ENCODE data around the gene LAMA2. TPM values are rescaled to one million over a fixed set of nuclear protein-coding genes. Genes with fewer than 3 reads are reported as not detected.

Gene LAMA2
- total RNA-seq, 1 experiment from 2014 or later = 4.2 TPM

DNA sequence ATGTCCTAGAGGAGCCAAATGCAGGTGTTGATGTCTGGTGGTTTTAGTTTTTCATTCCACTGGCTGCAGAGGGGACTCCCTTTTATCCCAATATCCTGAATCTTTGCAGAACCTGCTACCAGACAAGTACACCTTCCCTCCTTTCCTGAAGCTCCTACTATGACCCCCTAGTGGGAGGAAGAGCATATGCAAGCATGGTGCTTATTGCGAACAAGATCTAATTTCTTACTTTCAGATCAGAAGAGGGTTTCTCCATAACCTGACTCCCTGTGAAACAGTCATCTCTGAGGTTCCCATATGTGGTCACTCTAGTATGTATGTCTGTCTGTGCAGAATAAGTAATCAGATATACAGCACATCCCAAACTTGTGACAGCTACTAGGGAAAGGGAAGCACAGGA is 549.8 kb downstream of the LAMA2 start:
- Mint-ChIP-seq H3K4me1 (peaks cover 3 to 6% of the 10 kb centered on the region in 2 experiments), H3K4me3 (no peak overlapping the region), H3K27ac (no peak overlapping the region), H3K9me3 (no peaks in the 10 kb centered on the region), H3K27me3 (ENCODE audit: low read depth) (no peaks in the 10 kb centered on the region), H3K36me3 (ENCODE audit: insufficient read depth in 1 of 3, low read depth in 3 of 3) (no peaks in the 10 kb centered on the region)
- Histone ChIP-seq H3K23ac (ENCODE audit: insufficient read length, low read depth, low read length) (no peak overlapping the region), H3K23me2 (ENCODE audit: insufficient read length, low read depth, low read length, poor library complexity, severe bottlenecking) (no peaks in the 10 kb centered on the region), H3K56ac (ENCODE audit: insufficient read length, low read depth, low read length) (no peak overlapping the region), H3K4me2 (ENCODE audit: insufficient read depth, insufficient read length, low read length) (no peak overlapping the region), H3K79me2 (ENCODE audit: insufficient read depth, low read length) (no peaks in the 10 kb centered on the region), H3K4ac (ENCODE audit: low read depth, low read length) (no peak overlapping the region), H4K5ac (ENCODE audit: insufficient read length, low read depth, low read length) (no peak overlapping the region), H2BK20ac (ENCODE audit: low read depth, low read length, poor library complexity, severe bottlenecking) (no peak overlapping the region), H2BK15ac (ENCODE audit: low read depth, low read length) (no peak overlapping the region), H3K9me3 (ENCODE audit: control insufficient read depth, low read depth, low read length) (no peaks in the 10 kb centered on the region), H3K14ac (ENCODE audit: insufficient read depth, low read length) (no peak overlapping the region), H4K91ac (ENCODE audit: insufficient read length, low read depth, low read length) (no peak overlapping the region), H2BK5ac (ENCODE audit: insufficient read length, low read length) (no peak overlapping the region), H2AK5ac (ENCODE audit: insufficient read length, low read length) (no peak overlapping the region), H3K27ac (ENCODE audit: insufficient read length, low read depth, low read length) (no peak overlapping the region), H2AFZ (ENCODE audit: low read length) (no peak overlapping the region), H3K27me3 (ENCODE audit: insufficient read depth, low read length) (no peaks in the 10 kb centered on the region), H3K9ac (ENCODE audit: extremely low read depth, insufficient read length, low read length) (no peak overlapping the region), H3K18ac (ENCODE audit: insufficient read length, low read depth, low read length) (no peak overlapping the region), H2BK120ac (ENCODE audit: low read depth, low read length, poor library complexity, severe bottlenecking) (no peak overlapping the region), H3T11ph (ENCODE audit: low read length) (no peak overlapping the region), H4K8ac (replicated peaks; ENCODE audit: insufficient read length, low read depth, low read length) (no peak overlapping the region), H2BK12ac (ENCODE audit: insufficient read length, low read depth, low read length) (no peak overlapping the region), H3K4me1 (ENCODE audit: insufficient read depth, low read length) (no peaks in the 10 kb centered on the region), H4K20me1 (ENCODE audit: control insufficient read depth, insufficient read depth, insufficient read length) (no peaks in the 10 kb centered on the region), H3K79me1 (ENCODE audit: insufficient read depth, low read depth, low read length, poor library complexity, severe bottlenecking) (no peaks in the 10 kb centered on the region)
- WGBS (ENCODE audit: extremely low coverage, insufficient read length, low lambda C conversion rate) = no CpG with 5 or more reads among the region's 1 CpG
- TF ChIP-seq, protein P1, sequence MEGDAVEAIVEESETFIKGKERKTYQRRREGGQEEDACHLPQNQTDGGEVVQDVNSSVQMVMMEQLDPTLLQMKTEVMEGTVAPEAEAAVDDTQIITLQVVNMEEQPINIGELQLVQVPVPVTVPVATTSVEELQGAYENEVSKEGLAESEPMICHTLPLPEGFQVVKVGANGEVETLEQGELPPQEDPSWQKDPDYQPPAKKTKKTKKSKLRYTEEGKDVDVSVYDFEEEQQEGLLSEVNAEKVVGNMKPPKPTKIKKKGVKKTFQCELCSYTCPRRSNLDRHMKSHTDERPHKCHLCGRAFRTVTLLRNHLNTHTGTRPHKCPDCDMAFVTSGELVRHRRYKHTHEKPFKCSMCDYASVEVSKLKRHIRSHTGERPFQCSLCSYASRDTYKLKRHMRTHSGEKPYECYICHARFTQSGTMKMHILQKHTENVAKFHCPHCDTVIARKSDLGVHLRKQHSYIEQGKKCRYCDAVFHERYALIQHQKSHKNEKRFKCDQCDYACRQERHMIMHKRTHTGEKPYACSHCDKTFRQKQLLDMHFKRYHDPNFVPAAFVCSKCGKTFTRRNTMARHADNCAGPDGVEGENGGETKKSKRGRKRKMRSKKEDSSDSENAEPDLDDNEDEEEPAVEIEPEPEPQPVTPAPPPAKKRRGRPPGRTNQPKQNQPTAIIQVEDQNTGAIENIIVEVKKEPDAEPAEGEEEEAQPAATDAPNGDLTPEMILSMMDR (conservative IDR thresholded peaks at IDR 0.05) = peak; percentile 32; the same call in 2 of the 3 replicates
- DNase-seq = no peak
